GM12878 (cell line): Measurements from ENCODE around the gene TIMP2. TPM values are rescaled to one million over a fixed set of nuclear protein-coding genes. Genes with fewer than 3 reads are reported as not detected.

ENCODE experiments used
- ATAC-seq: fragments of 200-7000 bp; cut with Tn5 transposase; 3 replicates; pipeline ENCODE4 v1.9.1; 2020; ENCODE audit warnings: mild to moderate bottlenecking, moderate library complexity
- BruUV-seq: library from RNA; stranded (reverse); fragments of 400-500 nt; replicated peaks from 2 replicates; lab custom pipeline; 2021; lab: Mats Ljungman, UMichigan
- CTCF ChIA-PET: fragments of 300-600 bp; sonication (Branson Sonifier 250); formaldehyde crosslinking; extraction: SDS; loops from one replicate; lab custom pipeline; 2021; ENCODE audit warnings: inconsistent platforms; lab: Yijun Ruan, JAX
- POLR2A ChIA-PET: fragments of 350-600 bp; formaldehyde crosslinking; extraction: SDS; loops from one replicate; lab custom pipeline; 2021; ENCODE audit warnings: inconsistent platforms; lab: Charles Lee
- RAD21 ChIA-PET: fragments of 300-600 bp; sonication (Branson Sonifier 250); formaldehyde crosslinking; loops from one replicate; lab custom pipeline; 2023; ENCODE audit warnings: antibody characterized with exemption; ENCODE audit not compliant: unreplicated experiment; lab: Charles Lee
- SMC1A ChIA-PET: fragments of 300-600 bp; sonication (Branson Sonifier 250); formaldehyde crosslinking; loops from one replicate; lab custom pipeline; 2023; ENCODE audit not compliant: unreplicated experiment, uncharacterized antibody; lab: Charles Lee
- DNase-seq: peaks from one replicate; pipeline ENCODE4 v3.0.0-alpha.2; 2011; ENCODE audit warnings: low read depth, low spot score
- FAIRE-seq: peaks from 3 replicates; lab custom pipeline; 2011; peaks lifted over from hg19 to GRCh38; lab: Jason Lieb, UNC
- H2AFZ ChIP-seq: 2 replicates; pipeline ENCODE4 v1.6.0; 2011; ENCODE audit warnings: low read depth, low read length, control low read depth; ENCODE audit not compliant: control insufficient read depth
- H3K27ac ChIP-seq: 2 replicates; pipeline ENCODE4 v1.5.1; 2011; ENCODE audit warnings: control low read depth; ENCODE audit not compliant: control insufficient read depth, insufficient read depth
- H3K27me3 ChIP-seq, 2 experiments: replicated peaks in 1 of 2; 2 replicates each; pipeline versions ENCODE4 v1.6.0 to v1.6.1; 2011; ENCODE audit warnings: low read length in 1 of 2; ENCODE audit not compliant: control insufficient read depth in 2 of 2, insufficient read depth in 2 of 2
- H3K36me3 ChIP-seq, 2 experiments: 2 replicates each; pipeline ENCODE4 v1.5.1; 2011; ENCODE audit warnings: low read length in 1 of 2; ENCODE audit not compliant: control insufficient read depth in 2 of 2, insufficient read depth in 2 of 2
- H3K4me1 ChIP-seq: 2 replicates; pipeline ENCODE4 v1.6.1; 2011; ENCODE audit warnings: mild to moderate bottlenecking, low read length, moderate library complexity, mixed read lengths; ENCODE audit not compliant: control insufficient read depth, insufficient read depth
- H3K4me2 ChIP-seq: 2 replicates; pipeline ENCODE4 v1.6.0; 2011; ENCODE audit warnings: control low read depth; ENCODE audit not compliant: control insufficient read depth, insufficient read depth
- H3K4me3 ChIP-seq: fragments of 200-600 bp; sonication (generic); 2 replicates; pipeline ENCODE4 v1.5.1; 2016
- H3K79me2 ChIP-seq: 2 replicates; pipeline ENCODE4 v1.6.0; 2011; ENCODE audit warnings: low read length; ENCODE audit not compliant: control insufficient read depth, insufficient read depth
- H3K9ac ChIP-seq: 2 replicates; pipeline ENCODE4 v1.8.0; 2011; ENCODE audit warnings: low read length, control low read depth, mixed read lengths; ENCODE audit not compliant: control insufficient read depth, insufficient read depth
- H3K9me3 ChIP-seq: replicated peaks from 3 replicates; pipeline ENCODE4 v1.5.1; 2011; ENCODE audit warnings: mild to moderate bottlenecking, low read length; ENCODE audit not compliant: control insufficient read depth, insufficient read depth
- H4K20me1 ChIP-seq: 2 replicates; pipeline ENCODE4 v1.6.0; 2011; ENCODE audit not compliant: control insufficient read depth, insufficient read depth
- ATF7 ChIP-seq: fragments of 450-650 bp; IDR thresholded peaks from 2 replicates; pipeline ENCODE4 v1.6.1; 2016; ENCODE audit warnings: low read depth, mild to moderate bottlenecking
- BRCA1 ChIP-seq: IDR thresholded peaks from 2 replicates; pipeline ENCODE4 v1.6.1; 2011; ENCODE audit warnings: low read depth, low read length, improper control_type of control experiment
- CHD2 ChIP-seq: IDR thresholded peaks from 2 replicates; pipeline ENCODE4 v1.6.1; 2011; ENCODE audit warnings: low read depth, low read length, improper control_type of control experiment, borderline replicate concordance
- CREB1 ChIP-seq: IDR thresholded peaks from 2 replicates; pipeline ENCODE4 v1.6.1; 2012; ENCODE audit warnings: low read depth, mild to moderate bottlenecking, inconsistent platforms
- GABPA ChIP-seq: IDR thresholded peaks from 2 replicates; pipeline ENCODE4 v1.6.1; 2014; ENCODE audit warnings: antibody characterized with exemption, low read depth, mild to moderate bottlenecking, inconsistent platforms
- HDGF ChIP-seq: fragments of 450-650 bp; IDR thresholded peaks from 2 replicates; pipeline ENCODE4 v1.6.1; 2016; ENCODE audit warnings: antibody characterized with exemption
- KDM1A ChIP-seq: fragments of 200-600 bp; sonication (generic); IDR thresholded peaks from 2 replicates; pipeline ENCODE4 v1.6.1; 2016; ENCODE audit warnings: borderline replicate concordance
- PAX5 ChIP-seq: IDR thresholded peaks from 2 replicates; pipeline ENCODE4 v1.6.1; 2011; ENCODE audit warnings: low read depth, low read length, borderline replicate concordance
- POU2F2 ChIP-seq: IDR thresholded peaks from 3 replicates; pipeline ENCODE4 v1.6.1; 2011; ENCODE audit warnings: low read depth, mild to moderate bottlenecking, low read length, borderline replicate concordance
- RCOR1 ChIP-seq: conservative IDR thresholded peaks from 2 replicates; pipeline ENCODE4 v1.6.1; 2012; ENCODE audit warnings: low read depth, low read length, improper control_type of control experiment
- RELA ChIP-seq: fragments of 450-650 bp; IDR thresholded peaks from 2 replicates; pipeline ENCODE4 v1.8.0; 2014; ENCODE audit warnings: borderline replicate concordance; ENCODE audit not compliant: partially characterized antibody
- SMC3 ChIP-seq: IDR thresholded peaks from 2 replicates; pipeline ENCODE4 v1.6.1; 2011; ENCODE audit warnings: low read length, improper control_type of control experiment, borderline replicate concordance
- SRF ChIP-seq, 2 experiments: IDR thresholded peaks; 2 replicates each; pipeline ENCODE4 v1.6.1; 2011; ENCODE audit warnings: low read depth in 2 of 2, low read length in 2 of 2, mild to moderate bottlenecking in 1 of 2, moderate library complexity in 1 of 2
- WGBS: methylation state at CpG from one replicate; pipeline ENCODE4 v1.1.6; 2016; ENCODE audit warnings: low lambda C conversion rate; ENCODE audit not compliant: insufficient replicate concordance, insufficient coverage; ENCODE audit errors: missing lambda C conversion rate; 5-methylcytosine and 5-hydroxymethylcytosine counted together
- in situ Hi-C: fragments of 300-500 bp; cut with MboI; formaldehyde crosslinking; loops from 9 replicates; pipeline ENCODE4 v1.14.3; 2018; ENCODE audit warnings: mixed read lengths
- intact Hi-C: fragments of 100-400 bp; cut with micrococcal nuclease; formaldehyde crosslinking; loops from one replicate; pipeline ENCODE4 v1.14.2; 2022; ENCODE audit not compliant: unreplicated experiment
- polyA plus RNA-seq, 11 experiments: library from polyadenylated mRNA; depleted of rRNA in 4 of 11; unstranded in 6 of 11; stranded (reverse) in 5 of 11; fragments of >200 nt; fragmentation: Nextera tagmentation in 4 of 11; fragmentation: Illumina TruSeq in 1 of 11; extraction: Ambion mirVana in 4 of 11; extraction: Trizol in 1 of 11; gene quantifications; 1 replicate in 1 of 11; 2 replicates in 10 of 11; pipeline versions ENCODE4 v1.2.1 to v1.2.3, GENCODE V29; 2011 to 2016; ENCODE audit warnings: inconsistent platforms in 2 of 11, missing spikeins in 2 of 11, low read depth in 1 of 11
- total RNA-seq, 4 experiments: library from RNA; depleted of rRNA in 3 of 4; stranded (reverse); fragments of >200 nt in 3 of 4; fragmentation: Illumina TruSeq in 1 of 4; extraction: Trizol in 1 of 4; gene quantifications; 2 replicates each; pipeline versions ENCODE4 v1.2.1 to v1.2.3, GENCODE V29; 2013 to 2021
- TF ChIP-seq, protein P1 (sequence below): fragments of 450-650 bp; IDR thresholded peaks from 2 replicates; pipeline ENCODE4 v1.6.1; 2014; ENCODE audit warnings: mild to moderate bottlenecking
- TF ChIP-seq, protein P2 (sequence below): fragments of 450-650 bp; formaldehyde crosslinking; IDR thresholded peaks from 2 replicates; pipeline ENCODE4 v1.5.0; 2022; ENCODE audit warnings: mild to moderate bottlenecking, missing genetic modification characterization
- TF ChIP-seq, protein P3 (sequence below): IDR thresholded peaks from 2 replicates; pipeline ENCODE4 v1.6.1; 2012; ENCODE audit warnings: mild to moderate bottlenecking, low read depth, low read length

Gene TIMP2
- total and polyA plus RNA-seq, 10 of the 15 experiments (the other 5 are each of a cell fraction or from before 2014, with no cell fraction given): 0.03 to 0.41 (median 0.04) TPM; not detected in 7

- ChIA-PET POLR2A (no interaction called here), CTCF (no interaction called here), SMC1A (no interaction called here), RAD21 (no interaction called here)
- no peak overlapping the region for H3K4me2 ChIP-seq
- peaks cover 39 to 52% of the 10 kb centered on the region in 2 experiments for H3K36me3 ChIP-seq
- H3K27ac ChIP-seq: no peak overlapping the region
- H4K20me1 ChIP-seq: no peaks in the 10 kb centered on the region; the same call in 1 of the 2 replicates
- ATAC-seq: no peak
- intact Hi-C loops: no loop called here
- H3K4me3 ChIP-seq: no peak overlapping the region
- H2AFZ ChIP-seq: no peak overlapping the region
- no peak overlapping the region for H3K9ac ChIP-seq
- over 99% methylated on average over 6 of the region's 6 CpGs for WGBS
- H3K79me2 ChIP-seq: no peaks in the 10 kb centered on the region; the same call in none of the 2 replicates
- no peak for FAIRE-seq
- H3K4me1 ChIP-seq: no peaks in the 10 kb centered on the region
- in situ Hi-C loops: no loop called here
- H3K9me3 ChIP-seq: no peaks in the 10 kb centered on the region
- no peak for DNase-seq
- TF ChIP-seq, protein P1, sequence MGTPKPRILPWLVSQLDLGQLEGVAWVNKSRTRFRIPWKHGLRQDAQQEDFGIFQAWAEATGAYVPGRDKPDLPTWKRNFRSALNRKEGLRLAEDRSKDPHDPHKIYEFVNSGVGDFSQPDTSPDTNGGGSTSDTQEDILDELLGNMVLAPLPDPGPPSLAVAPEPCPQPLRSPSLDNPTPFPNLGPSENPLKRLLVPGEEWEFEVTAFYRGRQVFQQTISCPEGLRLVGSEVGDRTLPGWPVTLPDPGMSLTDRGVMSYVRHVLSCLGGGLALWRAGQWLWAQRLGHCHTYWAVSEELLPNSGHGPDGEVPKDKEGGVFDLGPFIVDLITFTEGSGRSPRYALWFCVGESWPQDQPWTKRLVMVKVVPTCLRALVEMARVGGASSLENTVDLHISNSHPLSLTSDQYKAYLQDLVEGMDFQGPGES: no peak
- TF ChIP-seq KDM1A: no peak
- no peak for TF ChIP-seq CREB1
- TF ChIP-seq, protein P2, sequence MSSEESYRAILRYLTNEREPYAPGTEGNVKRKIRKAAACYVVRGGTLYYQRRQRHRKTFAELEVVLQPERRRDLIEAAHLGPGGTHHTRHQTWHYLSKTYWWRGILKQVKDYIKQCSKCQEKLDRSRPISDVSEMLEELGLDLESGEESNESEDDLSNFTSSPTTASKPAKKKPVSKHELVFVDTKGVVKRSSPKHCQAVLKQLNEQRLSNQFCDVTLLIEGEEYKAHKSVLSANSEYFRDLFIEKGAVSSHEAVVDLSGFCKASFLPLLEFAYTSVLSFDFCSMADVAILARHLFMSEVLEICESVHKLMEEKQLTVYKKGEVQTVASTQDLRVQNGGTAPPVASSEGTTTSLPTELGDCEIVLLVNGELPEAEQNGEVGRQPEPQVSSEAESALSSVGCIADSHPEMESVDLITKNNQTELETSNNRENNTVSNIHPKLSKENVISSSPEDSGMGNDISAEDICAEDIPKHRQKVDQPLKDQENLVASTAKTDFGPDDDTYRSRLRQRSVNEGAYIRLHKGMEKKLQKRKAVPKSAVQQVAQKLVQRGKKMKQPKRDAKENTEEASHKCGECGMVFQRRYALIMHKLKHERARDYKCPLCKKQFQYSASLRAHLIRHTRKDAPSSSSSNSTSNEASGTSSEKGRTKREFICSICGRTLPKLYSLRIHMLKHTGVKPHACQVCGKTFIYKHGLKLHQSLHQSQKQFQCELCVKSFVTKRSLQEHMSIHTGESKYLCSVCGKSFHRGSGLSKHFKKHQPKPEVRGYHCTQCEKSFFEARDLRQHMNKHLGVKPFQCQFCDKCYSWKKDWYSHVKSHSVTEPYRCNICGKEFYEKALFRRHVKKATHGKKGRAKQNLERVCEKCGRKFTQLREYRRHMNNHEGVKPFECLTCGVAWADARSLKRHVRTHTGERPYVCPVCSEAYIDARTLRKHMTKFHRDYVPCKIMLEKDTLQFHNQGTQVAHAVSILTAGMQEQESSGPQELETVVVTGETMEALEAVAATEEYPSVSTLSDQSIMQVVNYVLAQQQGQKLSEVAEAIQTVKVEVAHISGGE (CRISPR knock-in tag): no peak
- no peak for TF ChIP-seq GABPA
- no peak for TF ChIP-seq SMC3
- no peak for TF ChIP-seq PAX5
- TF ChIP-seq HDGF: no peak
- no peak for TF ChIP-seq CHD2
- no peak for TF ChIP-seq BRCA1
- no peak for TF ChIP-seq ATF7
- no peak for TF ChIP-seq SRF (IDR thresholded peaks at IDR 0.05; ENCODE audit: low read depth in 2 of 2, low read length in 2 of 2)
- no peak for TF ChIP-seq RELA
- TF ChIP-seq POU2F2: no peak
- TF ChIP-seq, protein P3, sequence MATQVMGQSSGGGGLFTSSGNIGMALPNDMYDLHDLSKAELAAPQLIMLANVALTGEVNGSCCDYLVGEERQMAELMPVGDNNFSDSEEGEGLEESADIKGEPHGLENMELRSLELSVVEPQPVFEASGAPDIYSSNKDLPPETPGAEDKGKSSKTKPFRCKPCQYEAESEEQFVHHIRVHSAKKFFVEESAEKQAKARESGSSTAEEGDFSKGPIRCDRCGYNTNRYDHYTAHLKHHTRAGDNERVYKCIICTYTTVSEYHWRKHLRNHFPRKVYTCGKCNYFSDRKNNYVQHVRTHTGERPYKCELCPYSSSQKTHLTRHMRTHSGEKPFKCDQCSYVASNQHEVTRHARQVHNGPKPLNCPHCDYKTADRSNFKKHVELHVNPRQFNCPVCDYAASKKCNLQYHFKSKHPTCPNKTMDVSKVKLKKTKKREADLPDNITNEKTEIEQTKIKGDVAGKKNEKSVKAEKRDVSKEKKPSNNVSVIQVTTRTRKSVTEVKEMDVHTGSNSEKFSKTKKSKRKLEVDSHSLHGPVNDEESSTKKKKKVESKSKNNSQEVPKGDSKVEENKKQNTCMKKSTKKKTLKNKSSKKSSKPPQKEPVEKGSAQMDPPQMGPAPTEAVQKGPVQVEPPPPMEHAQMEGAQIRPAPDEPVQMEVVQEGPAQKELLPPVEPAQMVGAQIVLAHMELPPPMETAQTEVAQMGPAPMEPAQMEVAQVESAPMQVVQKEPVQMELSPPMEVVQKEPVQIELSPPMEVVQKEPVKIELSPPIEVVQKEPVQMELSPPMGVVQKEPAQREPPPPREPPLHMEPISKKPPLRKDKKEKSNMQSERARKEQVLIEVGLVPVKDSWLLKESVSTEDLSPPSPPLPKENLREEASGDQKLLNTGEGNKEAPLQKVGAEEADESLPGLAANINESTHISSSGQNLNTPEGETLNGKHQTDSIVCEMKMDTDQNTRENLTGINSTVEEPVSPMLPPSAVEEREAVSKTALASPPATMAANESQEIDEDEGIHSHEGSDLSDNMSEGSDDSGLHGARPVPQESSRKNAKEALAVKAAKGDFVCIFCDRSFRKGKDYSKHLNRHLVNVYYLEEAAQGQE: no peak
- TF ChIP-seq RCOR1: no peak
- TF ChIP-seq, all 136 proteins: peak for 0
- H3K27me3 ChIP-seq: no peaks in the 10 kb centered on the region
- TSS peak; percentile 12 for BruUV-seq
Measured at GRCh38 chr17:78825696-78826095, 99.5 kb downstream of the TIMP2 start.
